GM12878 (cell line): Measurements from ENCODE around the gene IL22RA2. TPM values are rescaled to one million over a fixed set of nuclear protein-coding genes. Genes with fewer than 3 reads are reported as not detected.

ENCODE experiments used
- ATAC-seq: fragments of 200-7000 bp; cut with Tn5 transposase; 3 replicates; pipeline ENCODE4 v1.9.1; 2020; ENCODE audit warnings: mild to moderate bottlenecking, moderate library complexity
- BruUV-seq: library from RNA; stranded (reverse); fragments of 400-500 nt; replicated peaks from 2 replicates; lab custom pipeline; 2021; lab: Mats Ljungman, UMichigan
- CTCF ChIA-PET: fragments of 300-600 bp; sonication (Branson Sonifier 250); formaldehyde crosslinking; extraction: SDS; loops from one replicate; lab custom pipeline; 2021; ENCODE audit warnings: inconsistent platforms; lab: Yijun Ruan, JAX
- POLR2A ChIA-PET: fragments of 350-600 bp; formaldehyde crosslinking; extraction: SDS; loops from one replicate; lab custom pipeline; 2021; ENCODE audit warnings: inconsistent platforms; lab: Charles Lee
- RAD21 ChIA-PET: fragments of 300-600 bp; sonication (Branson Sonifier 250); formaldehyde crosslinking; loops from one replicate; lab custom pipeline; 2023; ENCODE audit warnings: antibody characterized with exemption; ENCODE audit not compliant: unreplicated experiment; lab: Charles Lee
- SMC1A ChIA-PET: fragments of 300-600 bp; sonication (Branson Sonifier 250); formaldehyde crosslinking; loops from one replicate; lab custom pipeline; 2023; ENCODE audit not compliant: unreplicated experiment, uncharacterized antibody; lab: Charles Lee
- DNase-seq: peaks from one replicate; pipeline ENCODE4 v3.0.0-alpha.2; 2011; ENCODE audit warnings: low read depth, low spot score
- FAIRE-seq: peaks from 3 replicates; lab custom pipeline; 2011; peaks lifted over from hg19 to GRCh38; lab: Jason Lieb, UNC
- H2AFZ ChIP-seq: 2 replicates; pipeline ENCODE4 v1.6.0; 2011; ENCODE audit warnings: low read depth, low read length, control low read depth; ENCODE audit not compliant: control insufficient read depth
- H3K27ac ChIP-seq: 2 replicates; pipeline ENCODE4 v1.5.1; 2011; ENCODE audit warnings: control low read depth; ENCODE audit not compliant: control insufficient read depth, insufficient read depth
- H3K27me3 ChIP-seq, 2 experiments: replicated peaks in 1 of 2; 2 replicates each; pipeline versions ENCODE4 v1.6.0 to v1.6.1; 2011; ENCODE audit warnings: low read length in 1 of 2; ENCODE audit not compliant: control insufficient read depth in 2 of 2, insufficient read depth in 2 of 2
- H3K36me3 ChIP-seq, 2 experiments: 2 replicates each; pipeline ENCODE4 v1.5.1; 2011; ENCODE audit warnings: low read length in 1 of 2; ENCODE audit not compliant: control insufficient read depth in 2 of 2, insufficient read depth in 2 of 2
- H3K4me1 ChIP-seq: 2 replicates; pipeline ENCODE4 v1.6.1; 2011; ENCODE audit warnings: mild to moderate bottlenecking, low read length, moderate library complexity, mixed read lengths; ENCODE audit not compliant: control insufficient read depth, insufficient read depth
- H3K4me2 ChIP-seq: 2 replicates; pipeline ENCODE4 v1.6.0; 2011; ENCODE audit warnings: control low read depth; ENCODE audit not compliant: control insufficient read depth, insufficient read depth
- H3K4me3 ChIP-seq: fragments of 200-600 bp; sonication (generic); 2 replicates; pipeline ENCODE4 v1.5.1; 2016
- H3K79me2 ChIP-seq: 2 replicates; pipeline ENCODE4 v1.6.0; 2011; ENCODE audit warnings: low read length; ENCODE audit not compliant: control insufficient read depth, insufficient read depth
- H3K9ac ChIP-seq: 2 replicates; pipeline ENCODE4 v1.8.0; 2011; ENCODE audit warnings: low read length, control low read depth, mixed read lengths; ENCODE audit not compliant: control insufficient read depth, insufficient read depth
- H3K9me3 ChIP-seq: replicated peaks from 3 replicates; pipeline ENCODE4 v1.5.1; 2011; ENCODE audit warnings: mild to moderate bottlenecking, low read length; ENCODE audit not compliant: control insufficient read depth, insufficient read depth
- H4K20me1 ChIP-seq: 2 replicates; pipeline ENCODE4 v1.6.0; 2011; ENCODE audit not compliant: control insufficient read depth, insufficient read depth
- CEBPB ChIP-seq, 2 experiments: fragments of 150-350 bp in 1 of 2; IDR thresholded peaks; 2 replicates each; pipeline ENCODE4 v1.6.1; 2012 to 2014; ENCODE audit warnings: low read depth in 2 of 2, low read length in 2 of 2, borderline replicate concordance in 1 of 2, inconsistent platforms in 1 of 2
- JUND ChIP-seq: IDR thresholded peaks from 2 replicates; pipeline ENCODE4 v1.6.1; 2012; ENCODE audit warnings: low read depth, mild to moderate bottlenecking, low read length, improper control_type of control experiment, moderate library complexity
- MAX ChIP-seq: IDR thresholded peaks from 2 replicates; pipeline ENCODE4 v1.6.1; 2012; ENCODE audit warnings: low read depth, low read length, improper control_type of control experiment
- NR2C2 ChIP-seq: IDR thresholded peaks from 2 replicates; pipeline ENCODE4 v1.6.1; 2011; ENCODE audit warnings: borderline replicate concordance, low read depth; ENCODE audit not compliant: control insufficient read depth, insufficient read length
- NR2F1 ChIP-seq: fragments of 450-650 bp; conservative IDR thresholded peaks from 2 replicates; pipeline ENCODE4 v1.6.1; 2017; ENCODE audit warnings: mild to moderate bottlenecking
- POLR2AphosphoS5 ChIP-seq: IDR thresholded peaks from 2 replicates; pipeline ENCODE4 v1.6.1; 2011; ENCODE audit warnings: mild to moderate bottlenecking, low read length, inconsistent platforms
- SIX5 ChIP-seq: IDR thresholded peaks from 2 replicates; pipeline ENCODE4 v1.6.1; 2011; ENCODE audit warnings: mild to moderate bottlenecking, low read depth, low read length, moderate library complexity; ENCODE audit not compliant: severe bottlenecking
- TAF1 ChIP-seq: IDR thresholded peaks from 2 replicates; pipeline ENCODE4 v1.6.1; 2011; ENCODE audit warnings: mild to moderate bottlenecking, low read depth, low read length, borderline replicate concordance
- YBX1 ChIP-seq: fragments of 450-650 bp; IDR thresholded peaks from 2 replicates; pipeline ENCODE4 v1.6.1; 2016; ENCODE audit warnings: antibody characterized with exemption
- ZBED1 ChIP-seq: IDR thresholded peaks from 2 replicates; pipeline ENCODE4 v1.6.1; 2016; ENCODE audit warnings: borderline replicate concordance
- WGBS: methylation state at CpG from one replicate; pipeline ENCODE4 v1.1.6; 2016; ENCODE audit warnings: low lambda C conversion rate; ENCODE audit not compliant: insufficient replicate concordance, insufficient coverage; ENCODE audit errors: missing lambda C conversion rate; 5-methylcytosine and 5-hydroxymethylcytosine counted together
- in situ Hi-C: fragments of 300-500 bp; cut with MboI; formaldehyde crosslinking; loops from 9 replicates; pipeline ENCODE4 v1.14.3; 2018; ENCODE audit warnings: mixed read lengths
- intact Hi-C: fragments of 100-400 bp; cut with micrococcal nuclease; formaldehyde crosslinking; loops from one replicate; pipeline ENCODE4 v1.14.2; 2022; ENCODE audit not compliant: unreplicated experiment
- polyA plus RNA-seq, 11 experiments: library from polyadenylated mRNA; depleted of rRNA in 4 of 11; unstranded in 6 of 11; stranded (reverse) in 5 of 11; fragments of >200 nt; fragmentation: Nextera tagmentation in 4 of 11; fragmentation: Illumina TruSeq in 1 of 11; extraction: Ambion mirVana in 4 of 11; extraction: Trizol in 1 of 11; gene quantifications; 1 replicate in 1 of 11; 2 replicates in 10 of 11; pipeline versions ENCODE4 v1.2.1 to v1.2.3, GENCODE V29; 2011 to 2016; ENCODE audit warnings: inconsistent platforms in 2 of 11, missing spikeins in 2 of 11, low read depth in 1 of 11
- total RNA-seq, 4 experiments: library from RNA; depleted of rRNA in 3 of 4; stranded (reverse); fragments of >200 nt in 3 of 4; fragmentation: Illumina TruSeq in 1 of 4; extraction: Trizol in 1 of 4; gene quantifications; 2 replicates each; pipeline versions ENCODE4 v1.2.1 to v1.2.3, GENCODE V29; 2013 to 2021
- TF ChIP-seq, protein P1 (sequence below): fragments of 450-650 bp; IDR thresholded peaks from 2 replicates; pipeline ENCODE4 v1.6.1; 2017; ENCODE audit warnings: mild to moderate bottlenecking

IL22RA2 gene
- total and polyA plus RNA-seq, 10 of the 15 experiments (the other 5 are each of a cell fraction or from before 2014, with no cell fraction given), result 0.05 to 0.22 (median 0.09) TPM; not detected in 3

DNA sequence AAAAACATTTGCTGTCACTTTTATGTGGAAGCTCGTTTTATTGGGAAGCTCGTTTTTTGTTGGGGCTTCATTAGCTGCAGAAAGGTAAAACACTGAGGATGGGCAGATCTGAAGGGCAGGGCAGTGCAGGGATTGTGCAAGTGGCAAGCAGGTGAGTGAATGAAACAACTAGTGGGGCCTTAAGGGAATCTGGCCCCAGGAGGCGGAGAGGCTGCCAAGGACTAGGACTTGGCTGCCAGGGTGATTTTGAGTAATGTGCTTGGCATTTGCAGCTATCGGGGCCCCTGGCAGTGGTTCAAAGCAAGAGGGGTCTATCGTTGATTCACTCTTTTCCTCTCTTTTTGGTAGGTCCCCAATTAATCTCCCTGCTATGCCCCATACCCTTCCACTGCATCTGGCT lies 11.5 kb downstream of the IL22RA2 start:
- SMC1A ChIA-PET, result interaction anchor here (0.7 to 3.7 kb wide), 17 partner anchors 9 to 151 kb away, joined by 3 to 23 read pairs (median 4); no protein-coding TSS in a partner anchor
- no peak overlapping the region for H3K27ac ChIP-seq
- H3K4me1 ChIP-seq, result peaks cover 22% of the 10 kb centered on the region
- no peaks in the 10 kb centered on the region for H4K20me1 ChIP-seq
- peaks cover 26% of the 10 kb centered on the region for H3K9me3 ChIP-seq
- H3K36me3 ChIP-seq, result no peaks in the 10 kb centered on the region
- intact Hi-C loops, result no loop called here
- BruUV-seq, result no TSS peak
- ATAC-seq (no peak), DNase-seq (no peak), FAIRE-seq (no peak)
- no peak overlapping the region for H3K4me2 ChIP-seq
- RAD21 ChIA-PET, result interaction anchor here (0.7 to 2.9 kb wide), 12 partner anchors 10 to 190 kb away, joined by 3 to 8 read pairs (median 4); no protein-coding TSS in a partner anchor
- POLR2A ChIA-PET, result interaction anchor here (1.2 to 1.4 kb wide), 4 partner anchors 10 to 478 kb away, joined by 3 to 4 read pairs (median 4); no protein-coding TSS in a partner anchor
- H3K79me2 ChIP-seq, result no peaks in the 10 kb centered on the region
- CTCF ChIA-PET, result interaction anchor here (0.8 to 1.7 kb wide), 5 partner anchors 12 to 109 kb away, joined by 3 to 6 read pairs (median 4); no protein-coding TSS in a partner anchor
- no peak overlapping the region for H2AFZ ChIP-seq
- H3K4me3 ChIP-seq, result no peak overlapping the region
- H3K9ac ChIP-seq, result no peak overlapping the region
- TF ChIP-seq ZBED1 (no peak), CEBPB (IDR thresholded peaks at IDR 0.05; ENCODE audit: borderline replicate concordance in 1 of 2, low read depth in 2 of 2, low read length in 2 of 2) (no peak), MAX (no peak), JUND (no peak)
- 85% methylated on average over 5 of the region's 5 CpGs for WGBS
- in situ Hi-C loops, result no loop called here
- no peaks in the 10 kb centered on the region for H3K27me3 ChIP-seq

DNA sequence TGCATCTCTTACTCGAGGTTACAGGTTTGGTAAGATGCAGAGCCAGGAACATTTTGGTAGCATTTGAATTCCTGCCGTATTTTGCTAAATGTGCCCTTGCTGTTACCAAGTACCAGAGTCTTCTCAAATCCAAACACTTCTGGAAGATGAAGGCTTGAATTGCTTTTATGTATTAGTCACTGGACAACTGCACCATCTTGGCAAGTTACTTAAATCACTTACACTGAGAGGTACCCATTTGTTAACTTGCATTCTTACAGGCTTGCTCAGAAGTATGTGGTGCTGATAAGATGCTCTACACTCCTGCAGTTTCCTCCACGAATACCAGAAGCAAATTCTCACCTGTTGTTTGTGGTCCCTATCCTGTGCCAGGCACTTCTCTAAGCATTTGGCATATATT lies 12.7 kb downstream of the IL22RA2 start:
- Histone ChIP-seq H3K4me1 (peaks cover 10% of the 10 kb centered on the region), H3K36me3 (no peaks in the 10 kb centered on the region), H3K79me2 (no peaks in the 10 kb centered on the region), H3K9ac (no peak overlapping the region), H4K20me1 (no peaks in the 10 kb centered on the region), H3K27ac (no peak overlapping the region), H2AFZ (no peak overlapping the region), H3K4me2 (no peak overlapping the region), H3K4me3 (no peak overlapping the region), H3K27me3 (no peaks in the 10 kb centered on the region), H3K9me3 (peaks cover 26% of the 10 kb centered on the region)
- POLR2A ChIA-PET, result no interaction called here
- intact Hi-C loops, result no loop called here
- FAIRE-seq (no peak), DNase-seq (no peak), ATAC-seq (no peak)
- SMC1A ChIA-PET, result interaction anchor here (1.0 to 3.7 kb wide), 6 partner anchors 24 to 194 kb away, joined by 3 to 23 read pairs (median 4); no protein-coding TSS in a partner anchor
- in situ Hi-C loops, result no loop called here
- CTCF ChIA-PET, result interaction anchor here (0.9 to 1.1 kb wide), 5 partner anchors 14 to 110 kb away, joined by 3 to 4 read pairs (median 3); no protein-coding TSS in a partner anchor
- WGBS, result 55% methylated on average over 3 of the region's 3 CpGs
- RAD21 ChIA-PET, result interaction anchor here (1.6 to 2.9 kb wide), 4 partner anchors 16 to 111 kb away, joined by 4 to 8 read pairs (median 5); no protein-coding TSS in a partner anchor
- BruUV-seq, result no TSS peak
- TF ChIP-seq NR2F1 (no peak), JUND (no peak), YBX1 (no peak), POLR2AphosphoS5 (no peak), SIX5 (no peak), NR2C2 (no peak), TAF1 (no peak)
- TF ChIP-seq, protein P1, sequence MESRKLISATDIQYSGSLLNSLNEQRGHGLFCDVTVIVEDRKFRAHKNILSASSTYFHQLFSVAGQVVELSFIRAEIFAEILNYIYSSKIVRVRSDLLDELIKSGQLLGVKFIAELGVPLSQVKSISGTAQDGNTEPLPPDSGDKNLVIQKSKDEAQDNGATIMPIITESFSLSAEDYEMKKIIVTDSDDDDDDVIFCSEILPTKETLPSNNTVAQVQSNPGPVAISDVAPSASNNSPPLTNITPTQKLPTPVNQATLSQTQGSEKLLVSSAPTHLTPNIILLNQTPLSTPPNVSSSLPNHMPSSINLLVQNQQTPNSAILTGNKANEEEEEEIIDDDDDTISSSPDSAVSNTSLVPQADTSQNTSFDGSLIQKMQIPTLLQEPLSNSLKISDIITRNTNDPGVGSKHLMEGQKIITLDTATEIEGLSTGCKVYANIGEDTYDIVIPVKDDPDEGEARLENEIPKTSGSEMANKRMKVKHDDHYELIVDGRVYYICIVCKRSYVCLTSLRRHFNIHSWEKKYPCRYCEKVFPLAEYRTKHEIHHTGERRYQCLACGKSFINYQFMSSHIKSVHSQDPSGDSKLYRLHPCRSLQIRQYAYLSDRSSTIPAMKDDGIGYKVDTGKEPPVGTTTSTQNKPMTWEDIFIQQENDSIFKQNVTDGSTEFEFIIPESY, result no peak
